Measurements from ENCODE around the gene FAM237A. TPM values are rescaled to one million over a fixed set of nuclear protein-coding genes. Genes with fewer than 3 reads are reported as not detected.

Gene FAM237A
- total RNA-seq, 2 experiments from 2014 or later = not detected

- DNase-seq = no peak
- no peak for TF ChIP-seq CTCF (IDR thresholded peaks at IDR 0.05)
- peaks cover 6% of the 10 kb centered on the region for H3K27me3 Mint-ChIP-seq
- intact Hi-C loops (cut with DNase I, micrococcal nuclease) = no loop called here
- H3K27ac Mint-ChIP-seq = no peak overlapping the region
- H3K9me3 Mint-ChIP-seq = no peaks in the 10 kb centered on the region
- POLR2A ChIA-PET = interaction anchor here (0.6 kb wide), 1 partner anchor 843 kb away, joined by 3 read pairs; no protein-coding TSS in a partner anchor
- H3K4me3 Mint-ChIP-seq = no peak overlapping the region
- H3K27ac ChIP-seq (ENCODE audit: low read depth in 1 of 2, low read length in 2 of 2) = no peak overlapping the region
- H3K4me1 ChIP-seq (ENCODE audit: insufficient read depth, low read length) = no peaks in the 10 kb centered on the region
- CTCF ChIA-PET = no interaction called here
- H3K4me1 Mint-ChIP-seq (ENCODE audit: low read depth) = peaks cover 4% of the 10 kb centered on the region
- H3K36me3 Mint-ChIP-seq (ENCODE audit: low read depth) = no peaks in the 10 kb centered on the region
- no peak for ATAC-seq (ENCODE audit: poor library complexity)
- H3K9me3 ChIP-seq (ENCODE audit: control insufficient read depth in 1 of 2, insufficient read depth in 1 of 2, low read length in 2 of 2) = no peaks in the 10 kb centered on the region
- H3K36me3 ChIP-seq (ENCODE audit: insufficient read depth, low read length) = no peaks in the 10 kb centered on the region
- H3K27me3 ChIP-seq (ENCODE audit: control insufficient read depth in 1 of 2, insufficient read depth in 2 of 2, low read length in 2 of 2) = no peaks in the 10 kb centered on the region
- no peak overlapping the region for H3K4me3 ChIP-seq (ENCODE audit: low read length)
Measured at GRCh38 chr2:206688453-206688852, 46.2 kb downstream of the FAM237A start.

- no peaks in the 10 kb centered on the region for H3K27me3 ChIP-seq (ENCODE audit: control insufficient read depth in 1 of 2, insufficient read depth in 2 of 2, low read length in 2 of 2)
- Mint-ChIP-seq H3K27ac (no peak overlapping the region), H3K27me3 (peaks cover 6% of the 10 kb centered on the region), H3K4me3 (no peak overlapping the region), H3K36me3 (ENCODE audit: low read depth) (no peaks in the 10 kb centered on the region), H3K4me1 (ENCODE audit: low read depth) (peaks cover 4% of the 10 kb centered on the region), H3K9me3 (no peaks in the 10 kb centered on the region)
- POLR2A ChIA-PET = interaction anchor here (0.6 kb wide), 1 partner anchor 842 kb away, joined by 3 read pairs; no protein-coding TSS in a partner anchor
- H3K4me1 ChIP-seq (ENCODE audit: insufficient read depth, low read length) = no peaks in the 10 kb centered on the region
- H3K4me3 ChIP-seq (ENCODE audit: low read length) = no peak overlapping the region
- CTCF ChIA-PET = no interaction called here
- no peaks in the 10 kb centered on the region for H3K36me3 ChIP-seq (ENCODE audit: insufficient read depth, low read length)
- H3K27ac ChIP-seq (ENCODE audit: low read depth in 1 of 2, low read length in 2 of 2) = no peak overlapping the region
- H3K9me3 ChIP-seq (ENCODE audit: control insufficient read depth in 1 of 2, insufficient read depth in 1 of 2, low read length in 2 of 2) = no peaks in the 10 kb centered on the region
- peak in 1 of 14 experiments; percentile 37 for DNase-seq
- intact Hi-C loops (cut with DNase I, micrococcal nuclease) = no loop called here
- TF ChIP-seq CTCF (IDR thresholded peaks at IDR 0.05) = no peak
- ATAC-seq (ENCODE audit: poor library complexity) = no peak
Measured at GRCh38 chr2:206688990-206689389, 46.7 kb downstream of the FAM237A start.

GRCh38 chr2:206692971-206693370, 50.7 kb downstream of the FAM237A start:
- no peaks in the 10 kb centered on the region for H3K36me3 Mint-ChIP-seq (ENCODE audit: low read depth)
- Histone ChIP-seq H3K27me3 (ENCODE audit: control insufficient read depth in 1 of 2, insufficient read depth in 2 of 2, low read length in 2 of 2) (no peaks in the 10 kb centered on the region), H3K36me3 (ENCODE audit: insufficient read depth, low read length) (no peaks in the 10 kb centered on the region), H3K4me1 (ENCODE audit: insufficient read depth, low read length) (no peaks in the 10 kb centered on the region), H3K27ac (ENCODE audit: low read depth in 1 of 2, low read length in 2 of 2) (no peak overlapping the region), H3K4me3 (ENCODE audit: low read length) (no peak overlapping the region), H3K9me3 (ENCODE audit: control insufficient read depth in 1 of 2, insufficient read depth in 1 of 2, low read length in 2 of 2) (no peaks in the 10 kb centered on the region)
- DNase-seq = no peak
- CTCF ChIA-PET = interaction anchor here (0.6 kb wide), 1 partner anchor 1064 kb away, joined by 3 read pairs; no protein-coding TSS in a partner anchor
- no peaks in the 10 kb centered on the region for H3K9me3 Mint-ChIP-seq
- no peak overlapping the region for H3K4me3 Mint-ChIP-seq
- POLR2A ChIA-PET = no interaction called here
- no peak for ATAC-seq (ENCODE audit: poor library complexity)
- no peak overlapping the region for H3K27ac Mint-ChIP-seq
- H3K4me1 Mint-ChIP-seq (ENCODE audit: low read depth) = peaks cover 4% of the 10 kb centered on the region
- intact Hi-C loops (cut with DNase I, micrococcal nuclease) = loop anchor here (1.0 to 2.0 kb wide), 4 partner anchors 88 to 1379 kb away; no protein-coding TSS in a partner anchor
- H3K27me3 Mint-ChIP-seq = no peaks in the 10 kb centered on the region
- no peak for TF ChIP-seq CTCF (IDR thresholded peaks at IDR 0.05)
